ENCODE results near the gene RNU7-1. TPM values are rescaled to one million over a fixed set of nuclear protein-coding genes. Genes with fewer than 3 reads are reported as not detected.
A peak's percentile ranks its signal among the peaks of the same experiment; 100 is the strongest.

RNU7-1 gene
- total RNA-seq, 1 experiment from 2014 or later, result not detected

DNA sequence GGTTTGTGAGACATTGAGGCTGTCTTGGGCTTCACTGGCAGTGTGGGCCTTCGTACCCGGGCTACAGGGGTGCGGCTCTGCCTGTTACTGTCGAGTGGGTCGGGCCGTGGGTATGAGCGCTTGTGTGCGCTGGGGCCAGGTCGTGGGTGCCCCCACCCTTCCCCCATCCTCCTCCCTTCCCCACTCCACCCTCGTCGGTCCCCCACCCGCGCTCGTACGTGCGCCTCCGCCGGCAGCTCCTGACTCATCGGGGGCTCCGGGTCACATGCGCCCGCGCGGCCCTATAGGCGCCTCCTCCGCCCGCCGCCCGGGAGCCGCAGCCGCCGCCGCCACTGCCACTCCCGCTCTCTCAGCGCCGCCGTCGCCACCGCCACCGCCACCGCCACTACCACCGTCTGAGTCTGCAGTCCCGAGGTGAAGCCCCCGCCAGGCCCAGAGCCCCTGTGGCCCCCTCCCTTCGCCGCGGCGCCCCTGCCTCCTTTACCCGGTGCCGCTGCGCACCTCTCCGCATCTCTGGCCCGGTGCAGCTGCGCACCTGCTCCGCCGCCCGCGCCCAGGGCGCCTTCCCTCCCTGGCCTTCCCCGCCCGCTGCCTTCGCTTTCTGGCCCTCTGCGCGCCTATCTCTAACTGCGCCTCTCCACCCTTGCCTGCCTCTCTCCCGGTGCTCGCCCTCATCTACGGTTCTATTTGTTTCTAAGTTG lies 29.2 kb upstream of the RNU7-1 start, which contains the start of gene ENO2:
Gene ENO2, plus strand, starts transcription at position 335 of the 701 bp plus-strand sequence. CDS start 1,253 bp downstream, outside the sequence.
- POLR2A ChIA-PET, result interaction anchor here (0.5 to 2.0 kb wide), 5 partner anchors 12 to 47 kb away, joined by 4 to 16 read pairs (median 6); partner anchors contain the start of genes C12orf57, RNU7-1, SPSB2 and TPI1
- peak within 1 kb of the TSS; percentile 97 for H3K4me3 Mint-ChIP-seq
- ATAC-seq (peak; percentile 65), DNase-seq (ENCODE audit: low spot score) (peak; percentile 63)
- peaks cover 25% of the 10 kb centered on the region for H3K36me3 Mint-ChIP-seq
- H3K27me3 Mint-ChIP-seq (ENCODE audit: low read depth), result peaks cover 12% of the 10 kb centered on the region
- H3K9me3 Mint-ChIP-seq, result no peaks in the 10 kb centered on the region
- H3K27ac Mint-ChIP-seq, result peak within 1 kb of the TSS; percentile 64
- TF ChIP-seq USF1 (CRISPR knock-in tag; IDR thresholded peaks at IDR 0.05), result peak; percentile 84
- 0 out of 2 replicates have a peak, but pooled peaks have one; percentile 61 for TF ChIP-seq TP53 (CRISPR knock-in tag; IDR thresholded peaks at IDR 0.05)
- TF ChIP-seq ZNF416 (CRISPR knock-in tag; IDR thresholded peaks at IDR 0.05), result no peak
- peak; percentile 90 for TF ChIP-seq USF2 (CRISPR knock-in tag; IDR thresholded peaks at IDR 0.05)
- 0 out of 2 replicates have a peak, but pooled peaks have one; percentile 59 for TF ChIP-seq ZBTB21 (CRISPR knock-in tag; IDR thresholded peaks at IDR 0.05; ENCODE audit: borderline replicate concordance)
- TF ChIP-seq E2F5 (CRISPR knock-in tag; IDR thresholded peaks at IDR 0.05), result 0 out of 2 replicates have a peak, but pooled peaks have one; percentile 51
- TF ChIP-seq ZNF263 (CRISPR knock-in tag; IDR thresholded peaks at IDR 0.05; ENCODE audit: low read depth), result 0 out of 2 replicates have a peak, but pooled peaks have one; percentile 23
- TF ChIP-seq ZNF232 (CRISPR knock-in tag; IDR thresholded peaks at IDR 0.05), result 0 out of 2 replicates have a peak, but pooled peaks have one; percentile 14
- TF ChIP-seq PRRX2 (CRISPR knock-in tag; IDR thresholded peaks at IDR 0.05), result no peak
- peak; percentile 57; the same call in 1 of the 2 replicates for TF ChIP-seq FOXK1 (CRISPR knock-in tag; IDR thresholded peaks at IDR 0.05)
- TF ChIP-seq, protein P1, sequence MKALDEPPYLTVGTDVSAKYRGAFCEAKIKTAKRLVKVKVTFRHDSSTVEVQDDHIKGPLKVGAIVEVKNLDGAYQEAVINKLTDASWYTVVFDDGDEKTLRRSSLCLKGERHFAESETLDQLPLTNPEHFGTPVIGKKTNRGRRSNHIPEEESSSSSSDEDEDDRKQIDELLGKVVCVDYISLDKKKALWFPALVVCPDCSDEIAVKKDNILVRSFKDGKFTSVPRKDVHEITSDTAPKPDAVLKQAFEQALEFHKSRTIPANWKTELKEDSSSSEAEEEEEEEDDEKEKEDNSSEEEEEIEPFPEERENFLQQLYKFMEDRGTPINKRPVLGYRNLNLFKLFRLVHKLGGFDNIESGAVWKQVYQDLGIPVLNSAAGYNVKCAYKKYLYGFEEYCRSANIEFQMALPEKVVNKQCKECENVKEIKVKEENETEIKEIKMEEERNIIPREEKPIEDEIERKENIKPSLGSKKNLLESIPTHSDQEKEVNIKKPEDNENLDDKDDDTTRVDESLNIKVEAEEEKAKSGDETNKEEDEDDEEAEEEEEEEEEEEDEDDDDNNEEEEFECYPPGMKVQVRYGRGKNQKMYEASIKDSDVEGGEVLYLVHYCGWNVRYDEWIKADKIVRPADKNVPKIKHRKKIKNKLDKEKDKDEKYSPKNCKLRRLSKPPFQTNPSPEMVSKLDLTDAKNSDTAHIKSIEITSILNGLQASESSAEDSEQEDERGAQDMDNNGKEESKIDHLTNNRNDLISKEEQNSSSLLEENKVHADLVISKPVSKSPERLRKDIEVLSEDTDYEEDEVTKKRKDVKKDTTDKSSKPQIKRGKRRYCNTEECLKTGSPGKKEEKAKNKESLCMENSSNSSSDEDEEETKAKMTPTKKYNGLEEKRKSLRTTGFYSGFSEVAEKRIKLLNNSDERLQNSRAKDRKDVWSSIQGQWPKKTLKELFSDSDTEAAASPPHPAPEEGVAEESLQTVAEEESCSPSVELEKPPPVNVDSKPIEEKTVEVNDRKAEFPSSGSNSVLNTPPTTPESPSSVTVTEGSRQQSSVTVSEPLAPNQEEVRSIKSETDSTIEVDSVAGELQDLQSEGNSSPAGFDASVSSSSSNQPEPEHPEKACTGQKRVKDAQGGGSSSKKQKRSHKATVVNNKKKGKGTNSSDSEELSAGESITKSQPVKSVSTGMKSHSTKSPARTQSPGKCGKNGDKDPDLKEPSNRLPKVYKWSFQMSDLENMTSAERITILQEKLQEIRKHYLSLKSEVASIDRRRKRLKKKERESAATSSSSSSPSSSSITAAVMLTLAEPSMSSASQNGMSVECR (CRISPR knock-in tag; IDR thresholded peaks at IDR 0.05; ENCODE audit: borderline replicate concordance), result peak; percentile 77; the same call in 1 of the 2 replicates
- TF ChIP-seq, protein P2, sequence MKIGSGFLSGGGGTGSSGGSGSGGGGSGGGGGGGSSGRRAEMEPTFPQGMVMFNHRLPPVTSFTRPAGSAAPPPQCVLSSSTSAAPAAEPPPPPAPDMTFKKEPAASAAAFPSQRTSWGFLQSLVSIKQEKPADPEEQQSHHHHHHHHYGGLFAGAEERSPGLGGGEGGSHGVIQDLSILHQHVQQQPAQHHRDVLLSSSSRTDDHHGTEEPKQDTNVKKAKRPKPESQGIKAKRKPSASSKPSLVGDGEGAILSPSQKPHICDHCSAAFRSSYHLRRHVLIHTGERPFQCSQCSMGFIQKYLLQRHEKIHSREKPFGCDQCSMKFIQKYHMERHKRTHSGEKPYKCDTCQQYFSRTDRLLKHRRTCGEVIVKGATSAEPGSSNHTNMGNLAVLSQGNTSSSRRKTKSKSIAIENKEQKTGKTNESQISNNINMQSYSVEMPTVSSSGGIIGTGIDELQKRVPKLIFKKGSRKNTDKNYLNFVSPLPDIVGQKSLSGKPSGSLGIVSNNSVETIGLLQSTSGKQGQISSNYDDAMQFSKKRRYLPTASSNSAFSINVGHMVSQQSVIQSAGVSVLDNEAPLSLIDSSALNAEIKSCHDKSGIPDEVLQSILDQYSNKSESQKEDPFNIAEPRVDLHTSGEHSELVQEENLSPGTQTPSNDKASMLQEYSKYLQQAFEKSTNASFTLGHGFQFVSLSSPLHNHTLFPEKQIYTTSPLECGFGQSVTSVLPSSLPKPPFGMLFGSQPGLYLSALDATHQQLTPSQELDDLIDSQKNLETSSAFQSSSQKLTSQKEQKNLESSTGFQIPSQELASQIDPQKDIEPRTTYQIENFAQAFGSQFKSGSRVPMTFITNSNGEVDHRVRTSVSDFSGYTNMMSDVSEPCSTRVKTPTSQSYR (CRISPR knock-in tag; IDR thresholded peaks at IDR 0.05), result no peak
- TF ChIP-seq NFE2L1 (CRISPR knock-in tag; IDR thresholded peaks at IDR 0.05), result 0 out of 2 replicates have a peak, but pooled peaks have one; percentile 47
- H3K4me1 Mint-ChIP-seq, result peaks cover 33% of the 10 kb centered on the region
- CTCF ChIA-PET, result interaction anchor here (0.7 to 9.1 kb wide), 7 partner anchors 11 to 45 kb away, joined by 3 to 45 read pairs (median 7); partner anchors contain the start of gene SPSB2

Data from WTC11 (cell line).